ENCODE data around the gene PLEKHJ1.

The PLEKHJ1 gene

GRCh38 chr19:2237051-2237868 is 1.1 kb upstream of the PLEKHJ1 start:
- no peak for DNase-seq

GRCh38 chr19:2236064-2236313 is 140 bp downstream of the PLEKHJ1 start:
- no peak for DNase-seq

GRCh38 chr19:2235381-2236063 is 607 bp downstream of the PLEKHJ1 start:
- no peak for DNase-seq

GRCh38 chr19:2234996-2235380 is 1.1 kb downstream of the PLEKHJ1 start:
- no peak for DNase-seq

- no peak for DNase-seq
Observed at GRCh38 chr19:2233601-2234280, 2.4 kb downstream of the PLEKHJ1 start.

GRCh38 chr19:2232286-2233151 is 3.6 kb downstream of the PLEKHJ1 start:
- no peak for DNase-seq

GRCh38 chr19:2231621-2232221 is 4.4 kb downstream of the PLEKHJ1 start:
- DNase-seq: peak in 3 of 56 donors; percentile 11 to 16 (median 11)

GRCh38 chr19:2230807-2231533 is 5.2 kb downstream of the PLEKHJ1 start:
- DNase-seq: no peak

- DNase-seq: no peak
Observed at GRCh38 chr19:2230033-2230531, 6.0 kb downstream of the PLEKHJ1 start.

GRCh38 chr19:2229103-2230032 is 6.8 kb downstream of the PLEKHJ1 start:
- DNase-seq: no peak

- DNase-seq: no peak
Observed at GRCh38 chr19:2228157-2229030, 7.7 kb downstream of the PLEKHJ1 start.

- DNase-seq: peak in 3 of 56 donors; percentile 21 to 39 (median 24)
Observed at GRCh38 chr19:2227415-2228156, 8.5 kb downstream of the PLEKHJ1 start.

GRCh38 chr19:2226840-2227360 is 9.2 kb downstream of the PLEKHJ1 start:
- no peak for DNase-seq

GRCh38 chr19:2226051-2226839 is 9.9 kb downstream of the PLEKHJ1 start:
- DNase-seq: no peak

- DNase-seq: no peak
Observed at GRCh38 chr19:2225415-2226050, 10.6 kb downstream of the PLEKHJ1 start.

All from amygdala (tissue), 56 donors.